Ovary (tissue), 9 donors: ENCODE measurements around the gene SCYL3. TPM values are rescaled to one million over a fixed set of nuclear protein-coding genes. Genes with fewer than 3 reads are reported as not detected.
"Not testable (repeated sequence)": the region's sequence is repeated elsewhere in the genome, so short reads cannot be mapped to it uniquely, and the experiment has no call there.

ENCODE experiments used
- DNase-seq, 5 donors: peaks; one replicate each; pipeline ENCODE4 v3.0.0-alpha.2; 2019 to 2020
- H3K27ac ChIP-seq, 2 donors: fragments of 200-600 bp; one replicate each; pipeline versions ENCODE4 v1.5.1 to v1.8.0; 2019 to 2022
- H3K27me3 ChIP-seq: fragments of 200-600 bp; one replicate; pipeline ENCODE4 v1.8.0; 2022
- H3K36me3 ChIP-seq: fragments of 200-600 bp; sonication (generic); one replicate; pipeline ENCODE4 v1.5.1; 2019
- H3K4me1 ChIP-seq: one replicate; pipeline ENCODE4 v1.8.1; 2013; ENCODE audit warnings: mild to moderate bottlenecking, moderate library complexity; ENCODE audit not compliant: insufficient read depth
- H3K4me3 ChIP-seq: fragments of 200-600 bp; sonication (generic); one replicate; pipeline ENCODE4 v1.5.1; 2017
- H3K9me3 ChIP-seq, 2 donors: fragments of 200-600 bp in 1 of 2; sonication (generic) in 1 of 2; one replicate each; pipeline versions ENCODE4 v1.5.1 to v1.8.1; 2013 to 2019; ENCODE audit warnings: mild to moderate bottlenecking in 1 of 2, moderate library complexity in 1 of 2
- CTCF ChIP-seq, 3 donors: fragments of 450-650 bp in 2 of 3; fragments of 200-600 bp in 1 of 3; IDR thresholded peaks; one replicate each; pipeline versions ENCODE4 v1.5.1 to v1.8.0; 2016 to 2022; ENCODE audit warnings: antibody characterized with exemption in 3 of 3, mild to moderate bottlenecking in 1 of 3
- EP300 ChIP-seq: sonication (generic); formaldehyde crosslinking; IDR thresholded peaks from one replicate; pipeline ENCODE4 v1.6.1; 2017; ENCODE audit warnings: antibody characterized with exemption
- POLR2A ChIP-seq: fragments of 450-650 bp; IDR thresholded peaks from one replicate; pipeline ENCODE4 v1.6.1; 2017; ENCODE audit warnings: antibody characterized with exemption, mild to moderate bottlenecking, moderate library complexity
- WGBS, 3 donors: extraction: QIAGEN DNeasy Blood & Tissue Kit in 1 of 3; methylation state at CpG; one replicate each; pipeline versions ENCODE4 v1.1.5 to v1.1.7; 2013 to 2017; 5-methylcytosine and 5-hydroxymethylcytosine counted together
- intact Hi-C, 4 donors: fragments of 100-400 bp; cut with DNase I; formaldehyde crosslinking; loops; one replicate each; pipeline versions ENCODE4 v1.11.0 to v1.15.1; 2022 to 2023
- polyA plus RNA-seq, 2 donors: library from polyadenylated mRNA; stranded (reverse); fragments of 200-250 nt in 1 of 2; fragments of 350-450 nt in 1 of 2; fragmentation: Illumina TruSeq in 1 of 2; extraction: RNeasy Lipid Tissue Mini Kit (QIAGEN cat#74804) in 1 of 2; gene quantifications; one replicate each; pipeline ENCODE4 v1.2.3, GENCODE V29; 2013 to 2014
- total RNA-seq, 7 donors: library from RNA; depleted of rRNA in 2 of 7; stranded (reverse); fragments of >200 nt in 2 of 7; fragmentation: NEBNext Ultra II Directional in 3 of 7; extraction: Animal tissue kit (Norgen Biotek cat#: 25700) in 3 of 7; gene quantifications; one replicate each; pipeline versions ENCODE4 v1.1.0 to v1.2.4, GENCODE V29; 2016 to 2023
- donor health status: DM: no; HTN: no; CAD: no; lungs with moderate emphysema.
- donor health status: DM: no; HTN: no; CAD: no.
- donor health status: Bipolar disorder and iron deficiency.
- donor health status: DM: yes; HTN: yes; CAD: no.
- donor health status: DM: no; HTN: no; CAD: no.
- donor health status: DM: yes; HTN: yes; CAD: no.

Gene SCYL3
- total and polyA plus RNA-seq, 9 donors: 6.3 to 15.3 (median 9.9) TPM

GRCh38 chr1:169867012-169867675 is 26.6 kb downstream of the SCYL3 start:
- no peak for DNase-seq
- intact Hi-C loops: no loop called here
- Histone ChIP-seq H3K9me3 (no peaks in the 10 kb centered on the region), H3K27me3 (no peaks in the 10 kb centered on the region), H3K36me3 (no peaks in the 10 kb centered on the region), H3K4me1 (no peaks in the 10 kb centered on the region), H3K4me3 (no peak overlapping the region), H3K27ac (no peak overlapping the region)
- TF ChIP-seq CTCF (IDR thresholded peaks at IDR 0.05) (no peak), EP300 (no peak), POLR2A (no peak)
- 92 to 94% (median 93%) methylated on average over 4 of the region's 4 CpGs for WGBS, 3 donors

- no peak for DNase-seq
- Histone ChIP-seq H3K27ac (no peak overlapping the region), H3K36me3 (no peaks in the 10 kb centered on the region), H3K4me3 (no peak overlapping the region), H3K9me3 (no peaks in the 10 kb centered on the region), H3K4me1 (no peaks in the 10 kb centered on the region), H3K27me3 (no peaks in the 10 kb centered on the region)
- no peak for TF ChIP-seq CTCF (IDR thresholded peaks at IDR 0.05)
- no peak for TF ChIP-seq EP300
- intact Hi-C loops: no loop called here
- 94 to 95% (median 94%) methylated on average over 2 of the region's 2 CpGs for WGBS, 3 donors
Measured at GRCh38 chr1:169866577-169866976, 27.1 kb downstream of the SCYL3 start.

GRCh38 chr1:169864531-169864930 is 29.2 kb downstream of the SCYL3 start:
- H3K36me3 ChIP-seq, H3K4me1 ChIP-seq, H3K27me3 ChIP-seq, H3K4me3 ChIP-seq, intact Hi-C loops, H3K27ac ChIP-seq, DNase-seq, H3K9me3 ChIP-seq: not testable (repeated sequence)
- WGBS, 3 donors: 92 to 95% (median 94%) methylated on average over 10 of the region's 10 CpGs

- intact Hi-C loops: no loop called here
- no peaks in the 10 kb centered on the region for H3K4me1 ChIP-seq
- DNase-seq: no peak
- no peaks in the 10 kb centered on the region for H3K9me3 ChIP-seq
- no peaks in the 10 kb centered on the region for H3K36me3 ChIP-seq
- H3K27ac ChIP-seq: no peak overlapping the region
- TF ChIP-seq CTCF (IDR thresholded peaks at IDR 0.05): no peak
- no peak overlapping the region for H3K4me3 ChIP-seq
- H3K27me3 ChIP-seq: no peaks in the 10 kb centered on the region
Measured at GRCh38 chr1:169860750-169861149, 32.9 kb downstream of the SCYL3 start.

GRCh38 chr1:169860187-169860586 is 33.5 kb downstream of the SCYL3 start:
- Histone ChIP-seq H3K9me3 (no peaks in the 10 kb centered on the region), H3K4me1 (no peaks in the 10 kb centered on the region), H3K27ac (no peak overlapping the region), H3K4me3 (no peak overlapping the region), H3K27me3 (no peaks in the 10 kb centered on the region), H3K36me3 (no peaks in the 10 kb centered on the region)
- TF ChIP-seq CTCF (IDR thresholded peaks at IDR 0.05) (no peak), POLR2A (no peak), EP300 (no peak)
- DNase-seq: no peak
- intact Hi-C loops: no loop called here
- 87 to 91% (median 88%) methylated on average over 1 of the region's 1 CpG for WGBS, 3 donors
